ENCODE data around the gene SPDEF.

SPDEF gene

DNA sequence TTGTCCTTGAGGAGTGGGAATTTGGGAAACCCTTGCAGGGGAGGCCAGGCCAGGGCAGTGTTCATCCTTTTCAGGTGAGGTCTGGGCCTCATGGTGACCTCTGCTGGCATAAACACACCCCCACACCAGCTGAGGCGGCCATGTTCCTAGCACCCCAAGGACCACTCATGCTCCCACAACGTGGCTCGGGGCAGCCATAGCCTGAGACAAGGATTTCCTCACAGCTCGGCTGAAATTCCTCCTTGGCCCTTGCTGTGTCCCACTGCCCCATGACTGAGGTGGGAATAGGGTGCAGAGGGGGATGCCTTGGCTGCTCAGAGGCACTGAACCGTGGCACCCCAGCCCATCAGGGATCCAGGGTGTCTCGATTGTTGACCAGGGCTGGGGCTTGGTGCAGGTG lies 27.3 kb upstream of the SPDEF start:
- no peak for DNase-seq

GRCh38 chr6:34581561-34581920 lies 25.4 kb upstream of the SPDEF start:
- DNase-seq: no peak

GRCh38 chr6:34580707-34581560 lies 24.8 kb upstream of the SPDEF start:
- DNase-seq: no peak

DNA sequence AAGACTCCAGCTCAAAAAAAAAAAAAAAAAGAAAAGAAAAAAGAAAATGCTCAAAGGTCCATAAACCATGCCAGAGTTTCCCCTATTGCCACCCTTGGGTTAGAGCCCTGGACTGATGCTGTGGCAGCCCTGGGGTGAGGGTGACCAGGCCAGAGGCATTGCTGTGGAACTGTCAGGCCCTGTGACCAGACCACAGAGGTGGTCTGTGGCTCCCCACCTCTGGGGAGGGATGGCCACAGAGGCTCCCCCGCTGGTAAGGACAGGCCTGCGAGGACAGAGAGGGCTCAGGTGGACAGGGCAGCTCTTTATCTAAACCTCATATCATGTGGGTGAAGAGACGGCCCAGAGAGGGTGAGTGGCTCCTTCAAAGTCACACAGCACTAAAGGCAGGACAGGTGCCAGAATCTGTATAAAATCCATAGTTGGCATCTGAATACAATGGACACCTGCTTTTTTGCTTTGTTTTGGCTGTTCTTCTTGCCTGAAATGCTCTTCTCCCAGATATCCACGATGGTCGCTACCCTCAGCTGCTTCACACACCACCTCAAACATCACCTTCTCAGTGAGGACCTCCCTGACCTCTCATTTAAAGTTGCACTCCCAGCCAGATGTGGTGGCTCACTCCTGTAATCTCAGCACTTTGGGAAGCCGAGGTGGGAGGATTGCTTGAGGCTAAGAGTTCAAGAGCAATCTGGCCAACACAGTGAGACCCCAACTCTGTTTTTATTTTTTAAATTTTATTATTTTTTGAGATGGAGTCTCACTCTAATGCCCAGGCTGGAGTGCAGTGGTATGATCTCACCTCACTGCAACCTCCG lies 22.5 kb upstream of the SPDEF start:
- no peak for DNase-seq

DNA sequence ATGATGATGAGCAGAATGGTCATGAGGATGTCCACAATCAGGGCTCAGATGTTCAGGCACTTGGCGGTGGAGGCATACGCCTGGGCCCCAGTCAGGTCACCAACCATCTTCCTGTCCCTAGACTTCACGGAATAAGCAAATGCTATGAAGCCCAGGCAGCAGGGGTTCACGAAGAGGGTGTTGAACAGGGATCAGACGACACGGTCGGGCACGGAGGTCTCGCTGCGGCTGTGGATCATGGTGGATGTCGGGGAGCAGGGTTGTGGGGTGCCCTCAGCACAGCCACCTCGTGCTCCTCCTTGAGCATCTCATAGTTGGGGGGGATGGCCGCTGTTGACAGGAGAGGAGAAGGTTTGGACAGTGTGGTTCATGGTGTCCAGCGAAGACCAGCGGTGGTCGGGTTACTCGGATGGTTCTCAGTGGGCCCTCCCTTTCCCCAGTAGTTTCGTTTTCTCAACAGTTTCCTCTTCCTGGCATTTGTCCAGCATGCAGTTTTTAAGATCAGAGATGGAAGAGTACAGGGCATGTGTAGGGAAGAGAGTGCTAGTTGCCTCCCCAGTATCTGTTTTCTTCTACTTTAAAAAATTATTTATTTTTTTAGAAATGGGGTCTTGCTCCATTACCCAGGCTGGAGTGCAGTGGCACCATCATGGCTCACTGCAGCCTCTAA lies 20.3 kb upstream of the SPDEF start:
- DNase-seq: no peak

DNA sequence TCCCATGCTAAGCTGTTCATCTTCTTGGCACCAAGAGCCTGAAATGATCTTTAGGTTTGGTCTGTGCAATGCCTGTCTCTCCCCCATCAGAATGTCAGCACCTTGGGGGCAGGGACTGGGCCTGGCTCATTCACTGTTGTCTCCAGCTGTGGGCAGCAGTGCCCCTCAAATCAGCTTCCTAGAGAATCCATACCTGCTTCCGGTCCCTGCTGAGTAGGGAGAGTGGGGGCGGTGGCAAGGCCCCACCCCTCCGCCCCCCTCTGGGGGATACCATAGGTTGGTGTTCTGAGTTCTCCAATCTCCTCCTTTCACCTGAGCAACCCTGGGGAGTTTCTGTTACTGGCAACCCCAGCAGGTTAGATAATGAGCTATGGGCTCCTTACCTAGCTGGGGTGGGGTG lies 19.2 kb upstream of the SPDEF start:
- no peak for DNase-seq

GRCh38 chr6:34574647-34575293 lies 18.6 kb upstream of the SPDEF start:
- no peak for DNase-seq

- no peak for DNase-seq
Observed at GRCh38 chr6:34573567-34574183, 17.5 kb upstream of the SPDEF start.

- DNase-seq: no peak
Observed at GRCh38 chr6:34572585-34572984, 16.5 kb upstream of the SPDEF start.

- no peak for DNase-seq
Observed at GRCh38 chr6:34572021-34572420, 15.9 kb upstream of the SPDEF start.

DNA sequence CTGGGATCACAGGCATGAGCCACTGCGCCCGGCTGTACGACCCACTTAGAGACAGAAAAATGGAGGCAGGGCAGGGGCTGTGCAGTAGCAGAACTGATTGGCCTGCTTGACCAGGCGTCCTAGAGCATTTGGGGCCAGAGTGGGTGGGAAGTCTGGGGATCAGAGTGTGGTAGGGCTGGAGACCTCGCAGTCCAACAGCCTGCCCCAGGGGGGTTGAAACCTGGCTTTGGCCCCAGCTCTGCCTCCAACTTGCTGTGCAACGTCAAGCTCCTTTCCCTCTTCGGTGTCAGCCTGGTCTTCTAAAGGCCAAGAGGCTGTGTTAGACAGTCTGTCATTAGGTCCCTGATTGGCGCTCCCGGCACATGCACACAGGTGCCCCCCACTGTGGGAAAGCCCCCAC lies 15.3 kb upstream of the SPDEF start:
- DNase-seq: no peak

- DNase-seq: no peak
Observed at GRCh38 chr6:34570066-34570833, 14.1 kb upstream of the SPDEF start.

DNA sequence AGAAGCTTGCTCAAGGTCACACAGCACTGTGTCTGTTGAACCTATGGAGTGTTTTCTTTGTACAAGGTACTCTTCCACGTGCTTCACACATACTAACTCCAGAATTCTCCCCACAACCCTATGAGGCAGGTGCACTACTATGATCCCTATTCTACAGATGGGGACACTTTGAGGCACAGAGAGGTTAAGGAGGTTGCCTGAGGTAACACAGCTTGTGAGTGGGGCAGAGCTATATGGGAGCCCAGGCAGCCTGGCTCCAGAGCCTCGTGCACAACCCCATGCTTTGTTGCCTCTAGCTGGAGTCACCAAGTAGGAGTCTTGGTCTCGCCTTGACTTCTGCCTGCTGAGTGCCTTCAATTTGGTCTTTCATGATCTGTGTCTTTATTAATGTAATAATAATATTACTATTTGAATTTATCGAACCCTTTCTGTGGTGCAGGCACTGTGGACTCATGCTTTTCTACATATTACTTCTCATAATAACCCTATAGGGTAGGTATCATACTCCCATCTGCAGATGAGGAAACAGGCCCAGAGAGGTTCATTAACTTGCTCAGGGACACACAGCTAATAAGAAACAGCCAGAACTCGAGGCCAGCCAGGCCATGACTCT lies 13.3 kb upstream of the SPDEF start:
- no peak for DNase-seq

DNA sequence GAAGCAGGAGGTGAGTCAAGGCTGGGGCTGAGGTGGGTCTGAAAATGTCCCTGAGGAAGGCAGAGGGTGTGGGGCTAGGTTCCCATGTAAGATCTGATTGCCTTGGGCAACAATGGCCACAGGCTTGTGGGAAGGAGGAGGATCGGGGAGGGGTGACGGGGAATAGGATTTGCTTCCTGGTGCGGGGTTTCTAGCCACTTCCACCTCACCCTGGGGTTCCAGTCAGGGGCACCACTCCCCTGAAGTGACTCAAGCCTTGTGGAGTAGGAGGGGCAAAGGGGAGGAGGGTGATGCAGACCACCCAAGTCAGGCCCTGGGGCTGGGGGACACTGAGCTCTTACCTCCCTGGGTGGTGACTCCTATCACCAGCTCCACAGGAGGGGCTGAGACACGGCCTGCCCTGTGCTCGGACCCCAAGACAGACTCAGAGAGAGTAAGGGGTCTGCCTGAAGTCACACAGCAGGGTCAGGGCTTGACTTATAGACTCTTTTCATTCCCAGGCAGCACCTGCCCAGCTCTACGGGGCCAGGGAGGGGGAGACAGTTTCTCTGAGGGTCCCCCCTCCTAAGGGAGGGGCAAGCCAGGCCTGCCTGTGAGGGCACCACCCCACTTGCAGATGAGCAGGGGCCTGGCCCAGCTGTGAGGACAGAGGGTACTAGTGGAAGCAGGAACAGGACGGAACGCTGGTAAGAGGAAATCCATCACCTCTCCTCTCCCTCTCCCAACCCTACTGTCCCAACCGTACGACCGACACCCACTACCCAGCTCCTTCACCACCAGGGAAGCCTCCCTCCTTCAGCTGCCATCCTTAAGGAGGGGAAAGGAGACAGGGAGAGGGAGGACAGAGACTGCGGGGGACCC lies 12.4 kb upstream of the SPDEF start:
- no peak for DNase-seq

DNA sequence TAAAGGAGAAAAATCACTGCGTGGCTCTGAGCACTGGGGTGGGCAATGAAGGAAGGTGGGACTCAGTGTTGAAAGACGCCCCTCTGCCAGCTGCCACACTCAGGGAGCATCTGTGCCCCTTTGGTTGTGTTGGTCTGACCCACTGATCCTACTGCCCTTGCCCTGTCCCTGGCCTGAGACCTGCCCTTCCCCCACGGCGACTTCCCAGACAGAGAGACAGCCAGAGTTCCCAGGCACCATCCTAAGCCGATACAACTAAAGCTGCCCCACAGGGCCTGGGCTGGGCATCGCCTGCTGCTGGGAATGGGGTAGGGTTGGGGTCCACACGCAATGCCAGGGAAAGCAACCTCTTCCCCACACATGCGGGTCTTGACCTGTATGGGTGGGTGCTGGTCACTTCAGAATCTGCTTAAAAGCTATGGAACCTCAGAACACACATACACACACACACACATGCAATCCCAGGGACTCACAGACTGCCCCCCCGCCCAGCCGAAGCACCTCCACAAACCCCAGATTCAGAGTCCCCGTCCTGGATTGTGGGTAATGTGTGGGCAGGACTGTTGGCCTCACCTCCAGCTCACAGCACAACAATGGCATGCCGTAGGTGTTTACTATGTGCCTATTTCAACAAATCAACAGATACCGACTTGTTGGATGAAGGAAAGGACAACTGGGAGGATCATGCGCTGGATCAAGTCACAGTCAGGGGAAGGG lies 10.9 kb upstream of the SPDEF start:
- no peak for DNase-seq

- no peak for DNase-seq
Observed at GRCh38 chr6:34565722-34566137, 9.6 kb upstream of the SPDEF start.

- no peak for DNase-seq
Observed at GRCh38 chr6:34564181-34564580, 8.1 kb upstream of the SPDEF start.

GRCh38 chr6:34563513-34563870 lies 7.4 kb upstream of the SPDEF start:
- no peak for DNase-seq

DNA sequence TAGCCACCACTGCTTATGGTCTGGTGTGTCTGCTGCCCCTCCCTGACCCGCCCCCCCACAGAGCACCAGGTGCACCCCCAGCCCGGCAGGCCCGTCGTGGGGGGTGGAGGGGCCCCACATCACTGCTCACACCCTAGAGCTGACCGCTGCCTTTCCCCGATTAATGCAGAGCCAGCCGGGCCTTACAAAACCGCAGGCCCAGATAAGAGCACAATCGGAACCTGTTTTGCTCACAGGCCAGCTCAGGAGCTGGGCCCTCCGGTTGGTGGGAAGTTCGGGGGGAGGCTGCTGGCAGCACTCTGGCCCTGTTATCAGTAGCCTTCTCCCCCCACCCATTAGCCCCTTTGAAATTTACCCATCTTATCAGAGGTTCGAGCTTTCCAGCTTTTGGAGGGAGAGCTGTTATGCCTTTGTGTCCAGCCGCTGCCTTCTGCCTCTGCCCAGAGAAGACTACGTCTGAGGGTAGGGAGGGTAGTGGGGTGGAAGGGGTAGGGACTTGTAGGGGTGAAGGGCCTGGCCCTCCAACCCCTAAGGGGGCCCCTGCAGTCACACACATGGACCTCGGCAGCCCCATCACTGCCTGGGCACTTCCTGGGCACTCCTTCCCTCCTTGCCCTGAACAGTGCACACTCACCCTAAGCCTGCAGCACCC lies 6.9 kb upstream of the SPDEF start:
- DNase-seq: no peak

Measured in NCI-H446 treated with DMSO at 0.1 percent for 48 hours (cell line).